GM12873 (cell line): Measurements from ENCODE around the gene UBAC2.

ENCODE experiments used
- CTCF ChIP-seq: IDR thresholded peaks from 2 replicates; pipeline ENCODE4 v1.5.1; 2012; ENCODE audit warnings: low read depth, mild to moderate bottlenecking, moderate library complexity, low read length, control low read depth; ENCODE audit not compliant: insufficient read depth; ENCODE audit errors: missing control alignments

Gene UBAC2

GRCh38 chr13:99208185-99208584 lies 7.5 kb downstream of the UBAC2 start:
- no peak for TF ChIP-seq CTCF

GRCh38 chr13:99208845-99209527 lies 8.3 kb downstream of the UBAC2 start:
- TF ChIP-seq CTCF, result no peak

- no peak for TF ChIP-seq CTCF
Observed at GRCh38 chr13:99211421-99212035, 10.9 kb downstream of the UBAC2 start.

GRCh38 chr13:99214232-99214631 lies 13.6 kb downstream of the UBAC2 start:
- no peak for TF ChIP-seq CTCF

- TF ChIP-seq CTCF, result no peak
Observed at GRCh38 chr13:99214731-99215130, 14.1 kb downstream of the UBAC2 start.

GRCh38 chr13:99215184-99215830 lies 14.7 kb downstream of the UBAC2 start:
- TF ChIP-seq CTCF, result no peak

GRCh38 chr13:99217461-99218110 lies 16.9 kb downstream of the UBAC2 start:
- TF ChIP-seq CTCF, result no peak
